GM18498 (cell line): Measurements from ENCODE around the gene POLRMT.
"Not testable (repeated sequence)": the region's sequence is repeated elsewhere in the genome, so short reads cannot be mapped to it uniquely, and the experiment has no call there.

ENCODE experiments used
- ATAC-seq: cut with Tn5 transposase; IDR thresholded peaks from one replicate; pipeline ENCODE4 v1.9.1; 2021; ENCODE audit warnings: mild to moderate bottlenecking, moderate library complexity; ENCODE audit not compliant: unreplicated experiment

POLRMT gene

GRCh38 chr19:596263-596655 lies 37.1 kb downstream of the POLRMT start:
- no peak for ATAC-seq

- ATAC-seq: no peak
Observed at GRCh38 chr19:595326-596262, 37.7 kb downstream of the POLRMT start.

- ATAC-seq: no peak
Observed at GRCh38 chr19:594265-594870, 39.0 kb downstream of the POLRMT start.

GRCh38 chr19:593505-593904 lies 39.8 kb downstream of the POLRMT start:
- no peak for ATAC-seq

GRCh38 chr19:593055-593454 lies 40.3 kb downstream of the POLRMT start:
- no peak for ATAC-seq

- ATAC-seq: no peak
Observed at GRCh38 chr19:592101-592500, 41.2 kb downstream of the POLRMT start.

GRCh38 chr19:591099-591958 lies 42.0 kb downstream of the POLRMT start:
- no peak for ATAC-seq

GRCh38 chr19:590750-591098 lies 42.6 kb downstream of the POLRMT start:
- no peak for ATAC-seq

GRCh38 chr19:590396-590745 lies 43.0 kb downstream of the POLRMT start:
- ATAC-seq: no peak

- ATAC-seq: no peak
Observed at GRCh38 chr19:589693-590395, 43.5 kb downstream of the POLRMT start, which contains the start of gene HCN2. HCN2 (plus strand) TSS chr19:589881; CDS start chr19:589946, 65 bp downstream.

- ATAC-seq: no peak
Observed at GRCh38 chr19:588741-589692, 44.3 kb downstream of the POLRMT start.

- ATAC-seq: no peak
Observed at GRCh38 chr19:588093-588740, 45.1 kb downstream of the POLRMT start.

GRCh38 chr19:585551-586110 lies 47.7 kb downstream of the POLRMT start:
- ATAC-seq: no peak

GRCh38 chr19:585146-585545 lies 48.2 kb downstream of the POLRMT start:
- not testable (repeated sequence) for ATAC-seq

GRCh38 chr19:584240-585001 lies 48.9 kb downstream of the POLRMT start:
- no peak for ATAC-seq

GRCh38 chr19:583968-584239 lies 49.4 kb downstream of the POLRMT start:
- ATAC-seq: no peak

- no peak for ATAC-seq
Observed at GRCh38 chr19:583198-583967, 50.0 kb downstream of the POLRMT start.
